ENCODE data around the gene PALM3. TPM values are rescaled to one million over a fixed set of nuclear protein-coding genes. Genes with fewer than 3 reads are reported as not detected.

Gene PALM3
- total and polyA plus RNA-seq, 10 of the 15 experiments (the other 5 are each of a cell fraction or from before 2014, with no cell fraction given) = 0.07 TPM; not detected in 9

GRCh38 chr19:14015524-14016035 lies 46.3 kb downstream of the PALM3 start (continued):
- no peak for TF ChIP-seq SUPT20H (IDR thresholded peaks at IDR 0.05; ENCODE audit: borderline replicate concordance, control insufficient read depth, low read depth, low read length)
- peak; percentile 58; the same call in 1 of the 2 replicates for TF ChIP-seq GATAD2B (conservative IDR thresholded peaks at IDR 0.05; ENCODE audit: low read depth)
- peak; percentile 76 to 80 for TF ChIP-seq BHLHE40 (IDR thresholded peaks at IDR 0.05; ENCODE audit: borderline replicate concordance in 1 of 2, low read depth in 2 of 2, low read length in 1 of 2)
- peak; percentile 45; the same call in 1 of the 2 replicates for TF ChIP-seq RB1 (IDR thresholded peaks at IDR 0.05; ENCODE audit: borderline replicate concordance)
- peak; percentile 40; the same call in 1 of the 2 replicates for TF ChIP-seq ATF2 (IDR thresholded peaks at IDR 0.05; ENCODE audit: low read length)
- peak; percentile 29; the same call in 1 of the 2 replicates for TF ChIP-seq PKNOX1 (IDR thresholded peaks at IDR 0.05)
- TF ChIP-seq CHD1 (IDR thresholded peaks at IDR 0.05; ENCODE audit: low read depth, low read length) = no peak
- TF ChIP-seq NKRF (conservative IDR thresholded peaks at IDR 0.05) = peak; percentile 42; the same call in 1 of the 2 replicates
- peak; percentile 32; the same call in 1 of the 2 replicates for TF ChIP-seq FOXK2 (IDR thresholded peaks at IDR 0.05)
- TF ChIP-seq CUX1 (IDR thresholded peaks at IDR 0.05; ENCODE audit: insufficient replicate concordance, low read depth, low read length) = peak; percentile 85
- 0 out of 2 replicates have a peak, but pooled peaks have one; percentile 54 for TF ChIP-seq NFIC (IDR thresholded peaks at IDR 0.05; ENCODE audit: low read depth, low read length)
- peak; percentile 85 for TF ChIP-seq DPF2 (IDR thresholded peaks at IDR 0.05)
- no peak for TF ChIP-seq NFYB (IDR thresholded peaks at IDR 0.05; ENCODE audit: insufficient read depth, low read depth, low read length)
- TF ChIP-seq ZBTB11 (CRISPR knock-in tag; IDR thresholded peaks at IDR 0.05) = no peak

Measured in GM12878 (cell line).